ENCODE measurements around the gene ASB18. TPM values are rescaled to one million over a fixed set of nuclear protein-coding genes. Genes with fewer than 3 reads are reported as not detected.

The ASB18 gene
- total and polyA plus RNA-seq, 10 donors: not detected

- H3K4me1 ChIP-seq: no peaks in the 10 kb centered on the region
- no peak overlapping the region for H3K4me3 ChIP-seq
- no peak for TF ChIP-seq CTCF (IDR thresholded peaks at IDR 0.05 in 8 of 11, conservative IDR thresholded peaks at IDR 0.05 in 3 of 11)
- no peak for TF ChIP-seq POLR2A (IDR thresholded peaks at IDR 0.05)
- no peak for TF ChIP-seq POLR2AphosphoS5 (IDR thresholded peaks at IDR 0.05)
- peaks cover 0 to 36% (median 24%) of the 10 kb centered on the region in 8 donors for H3K9me3 ChIP-seq
- no peak for DNase-seq
- intact Hi-C loops (cut with DNase I; ENCODE audit: low total_unique reads): no loop called here
- peaks cover 0 to 77% (median 6%) of the 10 kb centered on the region in 7 donors for H3K27me3 ChIP-seq (replicated peaks in 1 of 7)
- H3K27ac ChIP-seq: no peak overlapping the region
- no peaks in the 10 kb centered on the region for H3K36me3 ChIP-seq
These were observed 1.5 kb upstream of the ASB18 start for GRCh38 chr2:236265675-236266074.

GRCh38 chr2:236262238-236262637 lies 2.0 kb downstream of the ASB18 start:
- WGBS, 5 donors: 83 to 95% (median 89%) methylated on average over 7 of the region's 7 CpGs
- intact Hi-C loops (cut with DNase I; ENCODE audit: low total_unique reads): no loop called here
- Histone ChIP-seq H3K27me3 (replicated peaks in 1 of 7) (peaks cover 0 to 90% (median 10%) of the 10 kb centered on the region in 7 donors), H3K4me1 (no peaks in the 10 kb centered on the region), H3K9me3 (peaks cover 0 to 17% (median 7%) of the 10 kb centered on the region in 8 donors), H3K27ac (no peak overlapping the region), H3K36me3 (no peaks in the 10 kb centered on the region), H3K4me3 (no peak overlapping the region)
- no peak for DNase-seq
- TF ChIP-seq CTCF (IDR thresholded peaks at IDR 0.05 in 8 of 11, conservative IDR thresholded peaks at IDR 0.05 in 3 of 11) (no peak), POLR2A (IDR thresholded peaks at IDR 0.05) (no peak), POLR2AphosphoS5 (IDR thresholded peaks at IDR 0.05) (no peak)

- WGBS, 5 donors: 52 to 61% (median 58%) methylated on average over 7 of the region's 7 CpGs
- intact Hi-C loops (cut with DNase I; ENCODE audit: low total_unique reads): no loop called here
- no peak for DNase-seq
These were observed 2.8 kb downstream of the ASB18 start for GRCh38 chr2:236261452-236261851.

DNA sequence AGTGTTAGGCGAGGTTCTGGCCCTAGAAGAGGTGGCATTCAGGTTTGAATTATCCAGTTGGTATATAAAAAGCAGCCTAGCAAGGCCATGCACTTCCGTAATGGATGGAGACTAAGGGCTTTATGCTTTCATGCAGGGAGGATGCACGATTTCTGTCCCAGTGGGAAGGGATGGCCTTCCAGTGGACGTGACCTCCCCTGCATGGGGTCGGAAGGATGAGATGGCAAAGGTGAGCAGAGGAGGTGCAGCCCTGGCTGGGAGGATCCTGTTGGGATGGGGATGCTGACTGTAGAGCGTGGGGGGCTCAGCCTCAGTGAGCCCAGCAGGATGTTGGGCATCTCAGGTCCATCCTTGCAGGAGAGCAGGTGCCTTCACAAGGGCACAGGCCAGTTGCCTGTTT lies 4.8 kb downstream of the ASB18 start:
- H3K36me3 ChIP-seq: no peaks in the 10 kb centered on the region
- H3K9me3 ChIP-seq: peaks cover 0 to 17% (median 7%) of the 10 kb centered on the region in 8 donors
- intact Hi-C loops (cut with DNase I; ENCODE audit: low total_unique reads): no loop called here
- peaks cover 0 to 95% (median 10%) of the 10 kb centered on the region in 7 donors for H3K27me3 ChIP-seq (replicated peaks in 1 of 7)
- no peaks in the 10 kb centered on the region for H3K4me1 ChIP-seq
- no peak for TF ChIP-seq CTCF (IDR thresholded peaks at IDR 0.05 in 8 of 11, conservative IDR thresholded peaks at IDR 0.05 in 3 of 11)
- H3K27ac ChIP-seq: no peak overlapping the region
- no peak overlapping the region for H3K4me3 ChIP-seq
- 73 to 91% (median 82%) methylated on average over 6 of the region's 6 CpGs for WGBS, 5 donors
- DNase-seq: no peak

More at GRCh38 chr2:236261452-236261851, 2.8 kb downstream of the ASB18 start:
- TF ChIP-seq CTCF (IDR thresholded peaks at IDR 0.05 in 8 of 11, conservative IDR thresholded peaks at IDR 0.05 in 3 of 11) (no peak), POLR2A (IDR thresholded peaks at IDR 0.05) (no peak), POLR2AphosphoS5 (IDR thresholded peaks at IDR 0.05) (no peak)
- Histone ChIP-seq H3K9me3 (peaks cover 0 to 17% (median 7%) of the 10 kb centered on the region in 8 donors), H3K36me3 (no peaks in the 10 kb centered on the region), H3K4me3 (no peak overlapping the region), H3K4me1 (no peaks in the 10 kb centered on the region), H3K27me3 (replicated peaks in 1 of 7) (peaks cover 0 to 96% (median 10%) of the 10 kb centered on the region in 7 donors), H3K27ac (no peak overlapping the region)
